Pancreas (tissue), 10 donors: ENCODE measurements around the gene FUT2. TPM values are rescaled to one million over a fixed set of nuclear protein-coding genes. Genes with fewer than 3 reads are reported as not detected.

Experiments used
- ATAC-seq, 4 donors: fragments of 200-7000 bp; cut with Tn5 transposase; one replicate each; pipeline versions ENCODE4 v1.8.0 to v1.9.1; 2020; ENCODE audit warnings: mild to moderate bottlenecking in 4 of 4, moderate library complexity in 4 of 4
- DNase-seq, 6 donors: peaks; one replicate each; pipeline ENCODE4 v3.0.0-alpha.2; 2020
- FAIRE-seq: peaks from 2 replicates; lab custom pipeline; 2012; peaks lifted over from hg19 to GRCh38; lab: Jason Lieb, UNC
- H3K27ac ChIP-seq, 4 donors: fragments of 200-600 bp; sonication (generic); 1 replicate in 3 of 4; 2 replicates in 1 of 4; pipeline versions ENCODE4 v1.5.0 to v1.8.0; 2020
- H3K27me3 ChIP-seq, 4 donors: fragments of 200-600 bp; one replicate each; pipeline ENCODE4 v1.8.0; 2021
- H3K36me3 ChIP-seq, 3 donors: fragments of 200-600 bp; sonication (generic) in 1 of 3; one replicate each; pipeline versions ENCODE4 v1.5.0 to v1.8.0; 2020 to 2021
- H3K4me1 ChIP-seq, 3 donors: fragments of 200-600 bp; one replicate each; pipeline ENCODE4 v1.8.0; 2021
- H3K4me3 ChIP-seq, 4 donors: fragments of 200-600 bp; sonication (generic) in 2 of 4; one replicate each; pipeline versions ENCODE4 v1.5.0 to v1.8.0; 2020 to 2021
- H3K9me3 ChIP-seq, 4 donors: fragments of 200-600 bp; one replicate each; pipeline ENCODE4 v1.8.0; 2021
- WGBS, 2 donors: extraction: QIAGEN DNeasy Blood & Tissue Kit; methylation state at CpG; one replicate each; pipeline ENCODE4 v1.1.7; 2013; 5-methylcytosine and 5-hydroxymethylcytosine counted together
- intact Hi-C, 3 donors: fragments of 100-400 bp; cut with DNase I; formaldehyde crosslinking; loops; one replicate each; pipeline versions ENCODE4 v1.11.1 to v1.14.2; 2022
- polyA plus RNA-seq, 2 donors: library from polyadenylated mRNA; stranded (reverse); fragments of 200-250 nt; gene quantifications; one replicate each; pipeline ENCODE4 v1.2.3, GENCODE V29; 2013
- total RNA-seq, 6 donors: library from RNA; stranded (reverse); fragmentation: NEBNext Ultra II Directional in 4 of 6; extraction: Animal tissue kit (Norgen Biotek cat#: 25700) in 4 of 6; gene quantifications; one replicate each; pipeline versions ENCODE4 v1.2.1 to v1.2.4, GENCODE V29; 2021 to 2023
- TF ChIP-seq, protein P1 (sequence below), 4 donors: fragments of 200-600 bp; sonication (generic) in 3 of 4; IDR thresholded peaks; one replicate each; pipeline versions ENCODE4 v1.5.0 to v1.8.0; 2021; ENCODE audit warnings: antibody characterized with exemption in 4 of 4
- donor health status: healthy with polysubstance abuse.
- donor health status: DM: no; HTN: no; CAD: no; lungs with moderate emphysema.
- donor health status: DM: no; HTN: no; CAD: no.
- donor health status: control.
- donor health status: control.
- donor health status: Bipolar disorder and iron deficiency.
- donor health status: DM: yes; HTN: yes; CAD: no.
- donor health status: DM: no; HTN: no; CAD: no.
- donor health status: DM: no; HTN: no; CAD: no.
- donor health status: DM: yes; HTN: yes; CAD: no.

Gene FUT2
- total and polyA plus RNA-seq, 8 donors: 3.7 to 14.5 (median 6.6) TPM

DNA sequence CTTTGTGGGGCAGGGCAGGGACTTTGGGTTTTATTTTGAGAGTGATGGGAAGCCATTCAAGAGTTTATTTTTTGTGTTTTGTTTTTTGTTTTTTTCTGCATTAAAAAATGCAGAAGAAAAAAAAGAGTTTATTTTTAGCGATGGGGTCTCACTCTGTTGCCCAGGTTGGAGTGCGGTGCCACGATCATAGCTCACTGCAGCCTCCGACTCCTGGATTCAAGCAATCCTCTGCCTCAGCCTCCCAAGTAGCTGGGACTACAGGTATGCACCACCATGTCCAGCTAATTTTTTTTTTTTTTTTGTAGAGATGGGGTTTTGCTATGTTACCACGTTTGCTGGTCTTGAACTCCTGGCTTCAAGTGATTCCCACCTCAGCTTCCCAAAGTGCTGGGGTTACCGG, 37.3 kb upstream of the FUT2 start:
- intact Hi-C loops: loop anchor here in 1 of 3 donors (10.0 kb wide), 1 partner anchor 176 kb away; the partner anchor contains the start of gene HSD17B14
- TF ChIP-seq, protein P1, sequence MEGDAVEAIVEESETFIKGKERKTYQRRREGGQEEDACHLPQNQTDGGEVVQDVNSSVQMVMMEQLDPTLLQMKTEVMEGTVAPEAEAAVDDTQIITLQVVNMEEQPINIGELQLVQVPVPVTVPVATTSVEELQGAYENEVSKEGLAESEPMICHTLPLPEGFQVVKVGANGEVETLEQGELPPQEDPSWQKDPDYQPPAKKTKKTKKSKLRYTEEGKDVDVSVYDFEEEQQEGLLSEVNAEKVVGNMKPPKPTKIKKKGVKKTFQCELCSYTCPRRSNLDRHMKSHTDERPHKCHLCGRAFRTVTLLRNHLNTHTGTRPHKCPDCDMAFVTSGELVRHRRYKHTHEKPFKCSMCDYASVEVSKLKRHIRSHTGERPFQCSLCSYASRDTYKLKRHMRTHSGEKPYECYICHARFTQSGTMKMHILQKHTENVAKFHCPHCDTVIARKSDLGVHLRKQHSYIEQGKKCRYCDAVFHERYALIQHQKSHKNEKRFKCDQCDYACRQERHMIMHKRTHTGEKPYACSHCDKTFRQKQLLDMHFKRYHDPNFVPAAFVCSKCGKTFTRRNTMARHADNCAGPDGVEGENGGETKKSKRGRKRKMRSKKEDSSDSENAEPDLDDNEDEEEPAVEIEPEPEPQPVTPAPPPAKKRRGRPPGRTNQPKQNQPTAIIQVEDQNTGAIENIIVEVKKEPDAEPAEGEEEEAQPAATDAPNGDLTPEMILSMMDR (IDR thresholded peaks at IDR 0.05): no peak
- FAIRE-seq: no peak
- Histone ChIP-seq H3K27me3 (no peaks in the 10 kb centered on the region), H3K27ac (no peak overlapping the region), H3K9me3 (no peaks in the 10 kb centered on the region), H3K36me3 (no peaks in the 10 kb centered on the region), H3K4me1 (peaks cover 0 to 7% (median 0%) of the 10 kb centered on the region in 3 donors), H3K4me3 (no peak overlapping the region)
- DNase-seq: no peak
- no peak for ATAC-seq
- 91 to 92% methylated on average over 6 of the region's 6 CpGs for WGBS, 2 donors

DNA sequence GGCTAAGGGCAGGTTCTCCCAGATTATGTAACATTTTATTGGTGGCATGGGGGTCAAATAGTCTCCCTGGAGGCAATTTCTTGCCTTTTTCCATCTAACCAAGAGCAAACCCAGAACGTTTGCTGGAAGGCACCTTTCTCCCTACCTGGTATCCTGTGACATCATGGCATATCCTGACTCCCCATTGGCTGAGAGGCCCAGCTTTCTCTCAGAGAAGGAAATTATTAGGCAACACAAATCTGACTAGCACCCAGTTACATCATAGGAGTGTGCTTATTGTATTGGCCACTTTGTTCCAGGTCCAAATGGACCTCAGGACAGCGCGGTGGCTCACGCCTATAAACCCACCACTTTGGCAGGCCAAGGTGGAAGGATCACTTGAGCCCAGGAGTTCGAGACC, 36.0 kb upstream of the FUT2 start:
- H3K4me3 ChIP-seq: no peak overlapping the region
- no peaks in the 10 kb centered on the region for H3K36me3 ChIP-seq
- WGBS, 2 donors: 78 to 82% methylated on average over 5 of the region's 5 CpGs
- TF ChIP-seq, protein P1 (IDR thresholded peaks at IDR 0.05): no peak
- no peak for FAIRE-seq
- DNase-seq: no peak
- intact Hi-C loops: loop anchor here in 1 of 3 donors (10.0 kb wide), 1 partner anchor 175 kb away; the partner anchor contains the start of gene HSD17B14
- ATAC-seq: peak in 2 of 4 donors; percentile 22 to 26
- H3K27me3 ChIP-seq: no peaks in the 10 kb centered on the region
- no peaks in the 10 kb centered on the region for H3K9me3 ChIP-seq
- no peak overlapping the region for H3K27ac ChIP-seq
- peaks cover 0 to 7% (median 0%) of the 10 kb centered on the region in 3 donors for H3K4me1 ChIP-seq

DNA sequence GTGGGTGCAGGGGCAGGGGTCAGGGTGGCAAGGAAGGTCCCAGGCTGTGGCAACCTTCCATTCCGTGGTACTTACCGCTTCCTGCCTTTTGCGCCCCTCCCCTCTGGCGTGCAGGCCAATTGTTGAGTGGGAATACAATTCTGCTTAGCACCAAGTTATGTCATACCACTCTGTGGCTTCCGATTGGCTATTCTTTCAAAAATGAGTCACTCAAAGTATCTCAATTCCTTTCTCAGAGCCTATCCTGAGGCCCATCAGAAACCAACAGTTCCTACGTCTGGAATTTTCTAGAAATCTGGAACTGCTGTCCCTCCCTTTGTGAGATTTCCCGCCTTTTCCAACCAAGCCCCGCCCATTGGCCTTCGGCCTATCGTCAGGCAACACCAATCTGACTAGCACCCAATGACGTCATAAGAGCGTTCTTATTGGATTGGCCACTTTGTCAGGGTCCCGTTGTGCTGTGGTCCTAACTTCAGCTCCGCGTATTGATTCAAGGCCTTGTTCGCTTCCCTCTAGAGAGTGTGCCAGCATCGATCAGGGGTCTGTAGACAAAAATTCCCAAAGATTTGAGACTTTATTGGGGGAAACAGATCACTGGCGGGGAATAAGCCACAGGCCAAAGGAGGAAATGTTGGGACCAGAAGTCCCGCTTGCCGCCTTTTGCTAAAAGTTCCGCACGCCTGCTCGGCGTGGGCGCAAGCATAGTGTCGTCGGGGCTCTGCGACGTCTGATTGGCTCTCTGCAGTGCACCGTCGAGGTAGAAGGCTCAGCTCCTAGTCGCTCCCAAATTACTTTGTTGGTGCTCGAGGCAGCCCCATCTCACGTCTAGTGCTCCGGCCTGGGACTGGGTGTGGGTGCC, 34.7 kb upstream of the FUT2 start:
- DNase-seq: peak; percentile 80 to 91 (median 86)
- intact Hi-C loops: no loop called here
- Histone ChIP-seq H3K27me3 (no peaks in the 10 kb centered on the region), H3K4me1 (peaks cover 0 to 7% (median 0%) of the 10 kb centered on the region in 3 donors), H3K36me3 (no peaks in the 10 kb centered on the region), H3K27ac (peak overlapping the region in 3 of 4 donors; percentile 11 to 30 (median 19)), H3K9me3 (no peaks in the 10 kb centered on the region), H3K4me3 (no peak overlapping the region)
- 53 to 59% methylated on average over 35 of the region's 35 CpGs for WGBS, 2 donors
- FAIRE-seq: peak; percentile 92
- TF ChIP-seq, protein P1 (IDR thresholded peaks at IDR 0.05): no peak
- ATAC-seq: peak; percentile 89 to 94 (median 93)

DNA sequence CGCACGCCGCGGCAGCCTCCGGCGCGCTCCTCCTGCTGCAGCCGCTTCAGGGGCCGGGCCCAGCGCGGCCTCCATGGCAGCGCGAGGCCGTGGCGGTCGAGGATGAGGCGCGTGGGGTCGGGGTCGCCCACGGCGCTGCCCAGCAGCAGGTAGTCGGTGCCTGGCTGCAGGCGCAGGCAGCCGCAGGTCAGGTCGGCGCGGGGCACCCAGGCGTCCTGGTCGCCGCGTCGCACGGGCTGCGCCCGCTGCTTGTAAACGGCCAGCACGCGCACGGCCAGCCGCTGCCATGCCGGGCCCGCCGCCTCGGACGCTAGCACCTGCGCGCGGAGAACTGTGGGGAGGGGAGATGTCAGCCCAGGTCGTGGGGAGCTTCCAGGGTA, 34.1 kb upstream of the FUT2 start:
- no peak for FAIRE-seq
- WGBS, 2 donors: 79 to 87% methylated on average over 44 to 50 of the region's 50 CpGs
- DNase-seq: no peak

More for the DNA sequence above, 34.1 kb upstream of the FUT2 start:
- Histone ChIP-seq H3K4me3 (no peak overlapping the region), H3K9me3 (no peaks in the 10 kb centered on the region), H3K27ac (no peak overlapping the region), H3K36me3 (no peaks in the 10 kb centered on the region), H3K4me1 (peaks cover 0 to 7% (median 0%) of the 10 kb centered on the region in 3 donors), H3K27me3 (no peaks in the 10 kb centered on the region)
- intact Hi-C loops: no loop called here
- no peak for ATAC-seq
- TF ChIP-seq, protein P1 (IDR thresholded peaks at IDR 0.05): no peak
